Stimulated activated CD4-positive, alpha-beta T cell treated with anti-CD3 and anti-CD28 coated beads, TNF-alpha, amount 100 ng/mL, for 4 hours (primary cell): ENCODE results near the gene PNMT.
A peak's percentile ranks its signal among the peaks of the same experiment; 100 is the strongest.

Experiments
- DNase-seq, 3 experiments: peaks; one replicate each; pipeline ENCODE4 v3.0.0-alpha.2; 2020; ENCODE audit warnings: low read depth in 3 of 3

Gene PNMT

GRCh38 chr17:39667945-39668924 lies at the start of gene PNMT:
Gene PNMT (plus strand): TSS chr17:39668453. CDS start chr17:39668476, 23 bp downstream.
- DNase-seq, result peak; percentile 41 to 63 (median 41)

- no peak for DNase-seq
These were observed 49.1 kb upstream of the PNMT start for GRCh38 chr17:39618956-39619785.

- DNase-seq, result no peak
These were observed 48.5 kb upstream of the PNMT start for GRCh38 chr17:39619786-39620101.

- peak; percentile 76 to 84 (median 82) for DNase-seq
These were observed 46.5 kb upstream of the PNMT start for GRCh38 chr17:39621523-39622379.

GRCh38 chr17:39622380-39623006 lies 45.8 kb upstream of the PNMT start:
- no peak for DNase-seq

GRCh38 chr17:39623356-39623950 lies 44.8 kb upstream of the PNMT start:
- DNase-seq, result peak; percentile 76 to 77 (median 76)

- DNase-seq, result no peak
These were observed 43.9 kb upstream of the PNMT start for GRCh38 chr17:39624313-39624712.

- no peak for DNase-seq
These were observed 43.0 kb upstream of the PNMT start for GRCh38 chr17:39625198-39625785.

- DNase-seq, result peak in 1 of 3 experiments; percentile 24
These were observed 41.8 kb upstream of the PNMT start, which contains the start of gene PPP1R1B for GRCh38 chr17:39626171-39627046. Gene PPP1R1B (plus strand): TSS chr17:39626952. CDS start chr17:39627393, 441 bp downstream.

- no peak for DNase-seq
These were observed 41.1 kb upstream of the PNMT start for GRCh38 chr17:39627047-39627711.

- DNase-seq, result no peak
These were observed 40.3 kb upstream of the PNMT start for GRCh38 chr17:39627712-39628516.

- DNase-seq, result no peak
These were observed 39.4 kb upstream of the PNMT start for GRCh38 chr17:39628655-39629493.

- DNase-seq, result no peak
These were observed 38.8 kb upstream of the PNMT start for GRCh38 chr17:39629494-39629880.

- no peak for DNase-seq
These were observed 38.4 kb upstream of the PNMT start for GRCh38 chr17:39629898-39630297.

GRCh38 chr17:39631403-39631802 lies 36.9 kb upstream of the PNMT start:
- DNase-seq, result no peak

GRCh38 chr17:39632153-39632941 lies 35.9 kb upstream of the PNMT start:
- no peak for DNase-seq
